H9 (cell line): ENCODE measurements around the gene ETV5. TPM values are rescaled to one million over a fixed set of nuclear protein-coding genes. Genes with fewer than 3 reads are reported as not detected.

Experiments
- DNase-seq: peaks from one replicate; pipeline ENCODE4 v3.0.0-alpha.2; 2017
- H2AFZ ChIP-seq: one replicate; pipeline ENCODE4 v1.6.1; 2013; ENCODE audit warnings: mild to moderate bottlenecking, low read length, control low read depth, moderate library complexity
- H2AK5ac ChIP-seq: 2 replicates; pipeline ENCODE4 v1.6.1; 2013; ENCODE audit warnings: low read length, control low read depth, mixed read lengths; ENCODE audit not compliant: insufficient read length
- H2BK120ac ChIP-seq: one replicate; pipeline ENCODE4 v1.6.1; 2013; ENCODE audit warnings: low read depth, mild to moderate bottlenecking, low read length, control low read depth, inconsistent platforms; ENCODE audit not compliant: poor library complexity, severe bottlenecking
- H2BK12ac ChIP-seq: 2 replicates; pipeline ENCODE4 v1.6.1; 2013; ENCODE audit warnings: low read length, control low read depth, mixed read lengths, low read depth; ENCODE audit not compliant: insufficient read length
- H2BK15ac ChIP-seq: 2 replicates; pipeline ENCODE4 v1.6.1; 2013; ENCODE audit warnings: low read depth, low read length, control low read depth
- H2BK20ac ChIP-seq: one replicate; pipeline ENCODE4 v1.6.1; 2013; ENCODE audit warnings: low read depth, mild to moderate bottlenecking, low read length, control low read depth, inconsistent platforms; ENCODE audit not compliant: poor library complexity, severe bottlenecking
- H2BK5ac ChIP-seq: 2 replicates; pipeline ENCODE4 v1.6.1; 2013; ENCODE audit warnings: low read length, control low read depth, mixed read lengths; ENCODE audit not compliant: insufficient read length
- H3K14ac ChIP-seq: 2 replicates; pipeline ENCODE4 v1.6.1; 2013; ENCODE audit warnings: low read length, control low read depth; ENCODE audit not compliant: insufficient read depth
- H3K18ac ChIP-seq: 2 replicates; pipeline ENCODE4 v1.6.1; 2013; ENCODE audit warnings: low read depth, mild to moderate bottlenecking, mixed read lengths, low read length, control low read depth; ENCODE audit not compliant: insufficient read length
- H3K23ac ChIP-seq: 2 replicates; pipeline ENCODE4 v1.6.1; 2013; ENCODE audit warnings: low read length, control low read depth, mixed read lengths, low read depth; ENCODE audit not compliant: insufficient read length
- H3K23me2 ChIP-seq: 2 replicates; pipeline ENCODE4 v1.6.1; 2013; ENCODE audit warnings: low read depth, mild to moderate bottlenecking, mixed read lengths, low read length, control low read depth; ENCODE audit not compliant: insufficient read length, poor library complexity, severe bottlenecking
- H3K27ac ChIP-seq: 2 replicates; pipeline ENCODE4 v1.5.1; 2013; ENCODE audit warnings: low read length, control low read depth, mixed read lengths, low read depth; ENCODE audit not compliant: insufficient read length
- H3K27me3 ChIP-seq: 2 replicates; pipeline ENCODE4 v1.6.1; 2013; ENCODE audit warnings: low read length, control low read depth, inconsistent platforms; ENCODE audit not compliant: insufficient read depth
- H3K4ac ChIP-seq: 2 replicates; pipeline ENCODE4 v1.6.1; 2013; ENCODE audit warnings: low read depth, mild to moderate bottlenecking, control low read depth, inconsistent platforms, low read length, moderate library complexity
- H3K4me1 ChIP-seq: 2 replicates; pipeline ENCODE4 v1.6.1; 2013; ENCODE audit warnings: low read length, control low read depth, inconsistent platforms; ENCODE audit not compliant: insufficient read depth
- H3K4me2 ChIP-seq: 2 replicates; pipeline ENCODE4 v1.6.1; 2013; ENCODE audit warnings: low read length, control low read depth, mixed read lengths; ENCODE audit not compliant: insufficient read length, insufficient read depth
- H3K56ac ChIP-seq: 2 replicates; pipeline ENCODE4 v1.6.1; 2013; ENCODE audit warnings: low read depth, mild to moderate bottlenecking, mixed read lengths, low read length, control low read depth; ENCODE audit not compliant: insufficient read length
- H3K79me1 ChIP-seq: 2 replicates; pipeline ENCODE4 v1.6.1; 2013; ENCODE audit warnings: low read depth, mild to moderate bottlenecking, moderate library complexity, low read length, control low read depth, inconsistent platforms; ENCODE audit not compliant: insufficient read depth, poor library complexity, severe bottlenecking
- H3K79me2 ChIP-seq: 2 replicates; pipeline ENCODE4 v1.6.1; 2013; ENCODE audit warnings: low read length, control low read depth, inconsistent platforms; ENCODE audit not compliant: insufficient read depth
- H3K9ac ChIP-seq: 2 replicates; pipeline ENCODE4 v1.6.1; 2013; ENCODE audit warnings: low read length, control low read depth, mixed read lengths; ENCODE audit not compliant: insufficient read length; ENCODE audit errors: extremely low read depth
- H3K9me3 ChIP-seq: one replicate; pipeline ENCODE4 v1.6.1; 2013; ENCODE audit warnings: low read depth, low read length, inconsistent platforms; ENCODE audit not compliant: control insufficient read depth
- H3T11ph ChIP-seq: one replicate; pipeline ENCODE4 v1.6.1; 2013; ENCODE audit warnings: mild to moderate bottlenecking, low read length, control low read depth, inconsistent platforms
- H4K20me1 ChIP-seq: one replicate; pipeline ENCODE4 v1.6.1; 2013; ENCODE audit not compliant: control insufficient read depth, insufficient read length, insufficient read depth
- H4K5ac ChIP-seq: 2 replicates; pipeline ENCODE4 v1.6.1; 2013; ENCODE audit warnings: low read depth, mild to moderate bottlenecking, mixed read lengths, low read length, control low read depth; ENCODE audit not compliant: insufficient read length
- H4K8ac ChIP-seq: replicated peaks from 2 replicates; pipeline ENCODE4 v1.6.1; 2013; ENCODE audit warnings: low read length, control low read depth, mixed read lengths, low read depth; ENCODE audit not compliant: insufficient read length
- H4K91ac ChIP-seq: 2 replicates; pipeline ENCODE4 v1.6.1; 2013; ENCODE audit warnings: low read depth, mild to moderate bottlenecking, moderate library complexity, mixed read lengths, low read length, control low read depth; ENCODE audit not compliant: insufficient read length
- H3K27ac Mint-ChIP-seq, 3 experiments: 2 replicates in 2 of 3; 3 replicates in 1 of 3; pipeline ENCODE4 v1.8.0; 2020 to 2021; ENCODE audit warnings: mixed read lengths in 3 of 3, mild to moderate bottlenecking in 1 of 3, moderate library complexity in 1 of 3
- H3K27me3 Mint-ChIP-seq: 2 replicates; pipeline ENCODE4 v1.8.0; 2021; ENCODE audit warnings: low read depth, mild to moderate bottlenecking, moderate library complexity, mixed read lengths
- H3K36me3 Mint-ChIP-seq, 3 experiments: 2 replicates in 2 of 3; 3 replicates in 1 of 3; pipeline ENCODE4 v1.8.0; 2020 to 2021; ENCODE audit warnings: low read depth in 3 of 3, mixed read lengths in 3 of 3; ENCODE audit not compliant: insufficient read depth in 1 of 3
- H3K4me1 Mint-ChIP-seq, 2 experiments: 2 replicates each; pipeline ENCODE4 v1.8.0; 2020; ENCODE audit warnings: mixed read lengths in 2 of 2
- H3K4me3 Mint-ChIP-seq, 2 experiments: 2 replicates in 1 of 2; 3 replicates in 1 of 2; pipeline ENCODE4 v1.8.0; 2020 to 2021; ENCODE audit warnings: mild to moderate bottlenecking in 2 of 2, mixed read lengths in 2 of 2, moderate library complexity in 1 of 2
- H3K9me3 Mint-ChIP-seq, 2 experiments: 2 replicates in 1 of 2; 3 replicates in 1 of 2; pipeline ENCODE4 v1.8.0; 2020; ENCODE audit warnings: mild to moderate bottlenecking in 2 of 2, mixed read lengths in 2 of 2, moderate library complexity in 1 of 2
- CTCF ChIP-seq: fragments of 200-600 bp; sonication (generic); conservative IDR thresholded peaks from 3 replicates; pipeline ENCODE4 v1.8.0; 2021; ENCODE audit warnings: antibody characterized with exemption, mild to moderate bottlenecking
- WGBS: extraction: QIAGEN DNeasy Blood & Tissue Kit; methylation state at CpG from one replicate; pipeline ENCODE4 v1.1.7; 2013; ENCODE audit warnings: missing lambda C conversion rate, low lambda C conversion rate, mixed read lengths; ENCODE audit not compliant: insufficient read length; ENCODE audit errors: extremely low coverage; 5-methylcytosine and 5-hydroxymethylcytosine counted together
- total RNA-seq: library from RNA; stranded (reverse); gene quantifications from 2 replicates; pipeline ENCODE4 v1.2.1, GENCODE V29; 2021

Gene ETV5
- total RNA-seq, 1 experiment from 2014 or later, result 7.7 TPM

GRCh38 chr3:186098740-186099139, 10.1 kb downstream of the ETV5 start:
- H3K9me3 Mint-ChIP-seq, result no peaks in the 10 kb centered on the region
- H3K4me3 Mint-ChIP-seq, result peak overlapping the region; percentile 61 to 86; a peak in 4 of 5 replicates
- H3K4me1 Mint-ChIP-seq, result peaks cover 37 to 38% of the 10 kb centered on the region in 2 experiments
- Histone ChIP-seq H4K91ac (no peak overlapping the region), H2BK12ac (no peak overlapping the region), H3K4me2 (peak overlapping the region; percentile 97), H2BK15ac (no peak overlapping the region), H2BK5ac (no peak overlapping the region), H3K9me3 (no peaks in the 10 kb centered on the region), H3K4ac (no peak overlapping the region), H2BK120ac (no peak overlapping the region), H3K27ac (no peak overlapping the region), H3K79me1 (no peaks in the 10 kb centered on the region), H3K9ac (no peak overlapping the region), H3K56ac (no peak overlapping the region), H3K14ac (no peak overlapping the region), H3K4me1 (peaks cover 6% of the 10 kb centered on the region; the same call in 1 of the 2 replicates), H3K23me2 (peaks cover 4% of the 10 kb centered on the region), H3K18ac (no peak overlapping the region), H3K23ac (no peak overlapping the region), H3T11ph (no peak overlapping the region), H2AK5ac (no peak overlapping the region), H4K5ac (no peak overlapping the region), H4K20me1 (no peaks in the 10 kb centered on the region), H3K79me2 (no peaks in the 10 kb centered on the region), H2AFZ (no peak overlapping the region), H2BK20ac (no peak overlapping the region), H3K27me3 (peaks cover 3% of the 10 kb centered on the region; the same call in 1 of the 2 replicates), H4K8ac (no peak overlapping the region)
- peaks cover 0 to 21% (median 0%) of the 10 kb centered on the region in 3 experiments; a peak in 2 of 7 replicates for H3K36me3 Mint-ChIP-seq
- peak overlapping the region in 1 of 3 experiments; percentile 1; a peak in 1 of 7 replicates for H3K27ac Mint-ChIP-seq
- peaks cover 92% of the 10 kb centered on the region for H3K27me3 Mint-ChIP-seq
- no CpG with 5 or more reads among the region's 3 CpGs for WGBS
- no peak for TF ChIP-seq CTCF
- no peak for DNase-seq
